GM12891 (cell line): Measurements from ENCODE around the gene PPP1R7.

Experiments
- DNase-seq: peaks from one replicate; pipeline ENCODE4 v3.0.0; 2011; ENCODE audit warnings: low spot score; ENCODE audit not compliant: insufficient read length
- FAIRE-seq: peaks from 2 replicates; lab custom pipeline; 2011; peaks lifted over from hg19 to GRCh38; lab: Jason Lieb, UNC
- PAX5 ChIP-seq: IDR thresholded peaks from 2 replicates; pipeline ENCODE4 v1.6.1; 2011; ENCODE audit warnings: low read length, moderate library complexity, mild to moderate bottlenecking; ENCODE audit not compliant: insufficient read depth, severe bottlenecking
- POLR2A ChIP-seq: IDR thresholded peaks from 2 replicates; pipeline ENCODE4 v1.6.1; 2011; ENCODE audit warnings: low read depth, low read length, control low read depth
- POLR2AphosphoS5 ChIP-seq: IDR thresholded peaks from 2 replicates; pipeline ENCODE4 v1.6.1; 2011; ENCODE audit warnings: low read depth, low read length, control low read depth
- POU2F2 ChIP-seq: IDR thresholded peaks from 2 replicates; pipeline ENCODE4 v1.6.1; 2011; ENCODE audit warnings: low read depth, mild to moderate bottlenecking, control low read depth, low read length, moderate library complexity
- SPI1 ChIP-seq: IDR thresholded peaks from 2 replicates; pipeline ENCODE4 v1.6.1; 2011; ENCODE audit warnings: low read depth, low read length, control low read depth
- TAF1 ChIP-seq: IDR thresholded peaks from 2 replicates; pipeline ENCODE4 v1.6.1; 2011; ENCODE audit warnings: low read depth, low read length, control low read depth

Gene PPP1R7

DNA sequence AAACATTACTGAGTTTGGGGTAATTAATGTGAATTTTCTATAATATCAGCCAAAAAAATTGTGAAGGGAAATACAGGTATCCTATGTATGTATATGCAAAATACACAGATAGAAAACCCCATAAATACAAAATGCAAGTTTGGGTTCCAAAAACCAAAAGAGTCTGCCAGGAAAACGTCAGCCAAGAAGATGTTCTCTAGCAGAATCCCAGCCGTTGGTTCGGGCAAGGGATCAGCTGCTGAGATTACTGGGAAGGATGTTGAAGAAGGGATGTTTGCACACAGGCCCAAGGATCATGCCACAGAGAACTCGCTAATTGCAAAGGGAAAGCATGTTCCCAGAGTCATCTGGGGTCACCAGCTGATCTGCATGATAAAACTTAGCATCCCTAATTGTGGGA lies 28.7 kb downstream of the PPP1R7 start:
- TF ChIP-seq POLR2A, result no peak
- TF ChIP-seq POLR2AphosphoS5, result no peak
- no peak for TF ChIP-seq SPI1
- TF ChIP-seq TAF1, result no peak
- TF ChIP-seq PAX5, result no peak
- no peak for TF ChIP-seq POU2F2
- FAIRE-seq (no peak), DNase-seq (no peak)

- no peak for FAIRE-seq
- no peak for DNase-seq
- TF ChIP-seq PAX5 (no peak), POLR2A (no peak), SPI1 (no peak), POLR2AphosphoS5 (no peak), TAF1 (no peak), POU2F2 (no peak)
Observed at GRCh38 chr2:241179899-241180298, 29.6 kb downstream of the PPP1R7 start.

GRCh38 chr2:241180495-241180894 lies 30.2 kb downstream of the PPP1R7 start:
- FAIRE-seq (no peak), DNase-seq (no peak)
- no peak for TF ChIP-seq POLR2AphosphoS5
- no peak for TF ChIP-seq SPI1
- no peak for TF ChIP-seq TAF1
- TF ChIP-seq POU2F2, result no peak
- no peak for TF ChIP-seq POLR2A
- TF ChIP-seq PAX5, result no peak

DNA sequence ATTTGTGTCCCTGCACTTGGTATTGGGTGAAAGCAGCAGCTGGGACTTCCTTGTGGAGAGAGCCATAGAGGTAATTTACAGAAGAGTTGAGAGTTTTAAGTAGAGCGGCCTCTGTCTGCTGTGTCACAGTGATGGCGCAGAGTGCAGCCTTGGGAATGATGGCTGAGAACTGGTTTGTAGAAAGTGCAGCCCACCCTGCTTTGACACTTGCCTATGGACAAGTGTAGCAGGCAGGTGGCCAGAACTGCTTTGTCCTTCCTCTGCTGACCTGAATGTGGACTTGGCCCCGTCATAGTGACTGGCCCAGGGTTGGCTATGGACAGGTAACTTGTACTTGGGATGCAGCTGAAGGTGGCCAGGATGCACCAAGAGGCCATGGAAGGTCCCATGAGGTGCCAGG lies 31.9 kb downstream of the PPP1R7 start:
- FAIRE-seq (no peak), DNase-seq (no peak)
- no peak for TF ChIP-seq POLR2AphosphoS5
- TF ChIP-seq POLR2A, result no peak
- TF ChIP-seq SPI1, result no peak
- TF ChIP-seq PAX5, result no peak
- no peak for TF ChIP-seq TAF1
- no peak for TF ChIP-seq POU2F2

GRCh38 chr2:241182531-241183133 lies 32.4 kb downstream of the PPP1R7 start:
- FAIRE-seq (no peak), DNase-seq (no peak)
- no peak for TF ChIP-seq POLR2AphosphoS5

GRCh38 chr2:241183221-241183620 lies 33.0 kb downstream of the PPP1R7 start:
- FAIRE-seq (no peak), DNase-seq (no peak)
- TF ChIP-seq SPI1, result no peak
- TF ChIP-seq TAF1, result no peak
- no peak for TF ChIP-seq PAX5
- no peak for TF ChIP-seq POU2F2
- no peak for TF ChIP-seq POLR2AphosphoS5
- no peak for TF ChIP-seq POLR2A

DNA sequence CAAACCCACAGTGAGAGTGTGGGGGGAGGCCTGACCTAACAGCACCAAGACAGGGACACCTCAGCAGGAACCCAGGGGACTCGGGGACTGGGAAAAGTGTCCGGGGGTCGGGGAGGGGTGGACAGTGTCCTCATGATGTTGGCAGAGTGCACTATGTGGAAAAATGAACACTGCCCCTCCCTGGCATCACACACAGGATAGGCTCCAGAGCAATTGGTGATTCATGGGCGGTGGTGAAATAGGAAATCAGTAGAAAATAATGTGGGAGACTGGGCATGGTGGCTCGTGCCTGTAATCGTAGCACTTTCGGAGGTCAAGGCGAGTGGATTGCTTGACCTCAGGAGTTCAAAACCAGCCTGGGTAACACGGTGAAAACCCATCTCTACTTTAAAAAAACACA lies 34.6 kb downstream of the PPP1R7 start:
- FAIRE-seq (no peak), DNase-seq (no peak)
- TF ChIP-seq SPI1 (no peak), TAF1 (no peak), POLR2A (no peak), PAX5 (no peak), POLR2AphosphoS5 (no peak), POU2F2 (no peak)

GRCh38 chr2:241185961-241186360 lies 35.7 kb downstream of the PPP1R7 start:
- TF ChIP-seq SPI1, result no peak
- TF ChIP-seq POU2F2, result no peak
- TF ChIP-seq TAF1, result no peak
- TF ChIP-seq POLR2AphosphoS5, result no peak
- no peak for TF ChIP-seq POLR2A
- no peak for TF ChIP-seq PAX5
- no peak for DNase-seq
- FAIRE-seq, result no peak

DNA sequence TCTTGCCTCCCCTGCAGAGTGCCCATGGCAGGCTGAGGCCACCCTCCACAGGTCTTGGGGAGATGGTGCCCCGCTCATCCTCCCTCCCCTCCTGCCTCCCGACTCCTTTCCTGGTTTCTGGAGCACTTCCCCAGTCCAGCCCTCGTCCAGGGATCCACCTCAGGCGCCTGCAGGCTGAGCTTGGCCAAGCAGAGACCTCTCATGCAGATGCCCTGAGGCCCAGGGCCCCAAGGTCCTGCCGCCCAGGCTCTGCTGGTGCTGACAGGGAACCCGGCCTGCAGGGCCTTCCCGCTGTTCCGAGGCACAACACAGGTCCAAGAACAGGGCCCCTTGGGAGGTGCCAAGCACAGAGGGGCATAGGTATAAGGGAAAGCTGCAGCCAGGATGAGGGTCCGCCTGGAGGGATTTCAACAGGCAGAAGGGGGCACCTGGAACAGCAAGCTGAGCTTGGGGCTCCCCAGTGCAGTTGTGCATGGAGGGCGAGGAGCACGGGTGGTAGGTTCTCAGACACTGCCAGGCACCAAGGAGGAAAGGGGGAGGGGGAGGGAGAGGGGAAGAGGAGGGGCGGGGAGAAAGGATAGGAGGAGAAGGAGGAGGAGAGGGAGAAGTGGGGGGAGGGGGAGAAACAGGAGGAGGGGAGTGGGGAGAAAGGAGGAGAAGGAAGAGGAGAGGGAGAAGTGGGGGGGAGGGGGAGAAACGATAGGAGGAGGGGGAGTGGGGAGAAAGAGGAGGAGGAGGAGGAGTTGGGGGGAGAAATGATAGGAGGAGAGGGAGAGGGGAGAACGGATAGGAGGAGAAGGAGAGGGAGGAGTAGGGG lies 37.0 kb downstream of the PPP1R7 start:
- FAIRE-seq, result no peak
- DNase-seq, result no peak
- no peak for TF ChIP-seq SPI1
- TF ChIP-seq POLR2A, result no peak
- TF ChIP-seq POU2F2, result no peak
- TF ChIP-seq PAX5, result no peak
- no peak for TF ChIP-seq POLR2AphosphoS5
- TF ChIP-seq TAF1, result no peak

GRCh38 chr2:241187918-241188234 lies 37.6 kb downstream of the PPP1R7 start:
- DNase-seq (no peak), FAIRE-seq (no peak)
- TF ChIP-seq POLR2AphosphoS5 (no peak), TAF1 (no peak), PAX5 (no peak), POU2F2 (no peak), POLR2A (no peak), SPI1 (no peak)
